Vagina (tissue), 2 donors: ENCODE results near the gene UBE2N.

Source experiments
- CTCF ChIP-seq, 3 experiments: fragments of 450-650 bp in 2 of 3; fragments of 200-600 bp in 1 of 3; sonication (generic) in 1 of 3; IDR thresholded peaks; one replicate each; pipeline ENCODE4 v1.5.1; 2017 to 2019; ENCODE audit warnings: antibody characterized with exemption in 3 of 3, mild to moderate bottlenecking in 2 of 3, moderate library complexity in 2 of 3
- POLR2AphosphoS5 ChIP-seq, 2 donors: sonication (generic); formaldehyde crosslinking; IDR thresholded peaks; one replicate each; pipeline ENCODE4 v1.9.0; 2017; ENCODE audit warnings: antibody characterized with exemption in 2 of 2, mild to moderate bottlenecking in 2 of 2, low read depth in 1 of 2; ENCODE audit not compliant: insufficient read depth in 1 of 2

DNA sequence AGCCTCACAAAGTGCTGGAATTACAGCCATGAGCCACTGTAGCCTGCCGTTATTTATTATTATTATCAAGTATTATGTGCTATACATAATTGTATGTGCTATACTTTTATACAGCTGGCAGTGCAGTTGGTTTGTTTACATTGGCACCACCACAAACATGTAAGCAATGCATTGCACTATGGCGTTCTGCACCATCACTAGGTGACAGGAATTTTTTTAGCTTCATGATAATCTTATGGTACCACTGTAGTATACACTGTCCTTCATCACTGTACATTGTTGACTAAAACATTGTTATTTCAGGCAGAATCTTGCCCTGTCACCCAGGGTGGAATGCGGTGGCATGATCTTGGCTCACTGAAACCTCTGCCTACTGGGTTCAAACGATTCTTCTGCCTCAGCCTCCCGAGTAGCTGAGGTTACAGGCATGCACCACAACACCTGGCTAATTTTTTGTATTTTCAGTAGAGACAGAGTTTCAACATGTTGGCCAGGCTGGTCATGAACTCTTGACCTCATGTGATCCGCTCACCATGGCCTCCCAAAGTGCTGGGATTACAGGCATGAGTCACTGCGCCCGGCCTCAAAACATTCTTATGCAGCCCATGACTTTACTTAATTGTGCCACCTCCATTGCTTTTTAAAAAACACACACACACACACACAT is 42.7 kb upstream of the UBE2N start:
- TF ChIP-seq POLR2AphosphoS5 (IDR thresholded peaks at IDR 0.05; ENCODE audit: insufficient read depth in 1 of 2, low read depth in 1 of 2) (no peak), CTCF (IDR thresholded peaks at IDR 0.05) (no peak)
